Endodermal cell (in vitro differentiated cells): ENCODE measurements around the gene NIM1K. TPM values are rescaled to one million over a fixed set of nuclear protein-coding genes. Genes with fewer than 3 reads are reported as not detected.
A peak's percentile ranks its signal among the peaks of the same experiment; 100 is the strongest.

Experiments
- DNase-seq: peaks from one replicate; pipeline ENCODE4 v3.0.0-alpha.2; 2017
- H3K27ac ChIP-seq: 2 replicates; pipeline ENCODE4 v1.5.1; 2013; ENCODE audit warnings: mild to moderate bottlenecking, low read depth, low read length, moderate library complexity
- H3K27me3 ChIP-seq: 2 replicates; pipeline ENCODE4 v1.6.1; 2013; ENCODE audit warnings: mild to moderate bottlenecking, low read length, moderate library complexity; ENCODE audit not compliant: insufficient read depth, control insufficient read depth, poor library complexity, severe bottlenecking
- H3K36me3 ChIP-seq: 2 replicates; pipeline ENCODE4 v1.7.0; 2013; ENCODE audit warnings: mild to moderate bottlenecking, low read length, moderate library complexity; ENCODE audit not compliant: control insufficient read depth, insufficient read depth
- H3K4me1 ChIP-seq: one replicate; pipeline ENCODE4 v1.7.0; 2013; ENCODE audit warnings: low read length; ENCODE audit not compliant: control insufficient read depth, insufficient read depth
- H3K4me3 ChIP-seq: 2 replicates; pipeline ENCODE4 v1.5.1; 2013; ENCODE audit warnings: mild to moderate bottlenecking, low read length, moderate library complexity
- H3K9ac ChIP-seq: 2 replicates; pipeline ENCODE4 v1.6.1; 2013; ENCODE audit warnings: mild to moderate bottlenecking, low read length, moderate library complexity; ENCODE audit not compliant: poor library complexity, severe bottlenecking; ENCODE audit errors: extremely low read depth
- H3K9me3 ChIP-seq: 2 replicates; pipeline ENCODE4 v1.6.1; 2013; ENCODE audit warnings: mild to moderate bottlenecking, low read length, moderate library complexity; ENCODE audit not compliant: control insufficient read depth
- H3K27ac Mint-ChIP-seq: 2 replicates; pipeline ENCODE4 v1.8.0; 2020; ENCODE audit warnings: mixed read lengths
- H3K27me3 Mint-ChIP-seq: 2 replicates; pipeline ENCODE4 v1.8.0; 2021; ENCODE audit warnings: mild to moderate bottlenecking, mixed read lengths; ENCODE audit not compliant: insufficient read depth
- H3K36me3 Mint-ChIP-seq: 2 replicates; pipeline ENCODE4 v1.8.0; 2020; ENCODE audit warnings: low read depth, mixed read lengths
- H3K4me1 Mint-ChIP-seq: 2 replicates; pipeline ENCODE4 v1.8.0; 2020; ENCODE audit warnings: mixed read lengths
- H3K4me3 Mint-ChIP-seq: 2 replicates; pipeline ENCODE4 v1.8.0; 2020; ENCODE audit warnings: mild to moderate bottlenecking, moderate library complexity, mixed read lengths
- H3K9me3 Mint-ChIP-seq: 2 replicates; pipeline ENCODE4 v1.8.0; 2020; ENCODE audit warnings: mild to moderate bottlenecking, mixed read lengths
- WGBS, 2 experiments: methylation state at CpG; one replicate each; pipeline versions ENCODE4 v1.1.5 to v1.1.7; 2013; ENCODE audit warnings: missing lambda C conversion rate in 2 of 2, mixed read lengths in 1 of 2; ENCODE audit not compliant: insufficient coverage in 1 of 2, insufficient read length in 1 of 2; 5-methylcytosine and 5-hydroxymethylcytosine counted together
- total RNA-seq, 2 donors: library from RNA; stranded (reverse); fragmentation: NEBNext Ultra II Directional in 1 of 2; extraction: Animal tissue kit (Norgen Biotek cat#: 25700) in 1 of 2; gene quantifications; 2 replicates in 1 of 2; 3 replicates in 1 of 2; pipeline ENCODE4 v1.2.1, GENCODE V29; 2021
- TF ChIP-seq, protein P1 (sequence below): fragments of 200-600 bp; sonication (generic); conservative IDR thresholded peaks from 2 replicates; pipeline ENCODE4 v1.5.0; 2021; ENCODE audit warnings: antibody characterized with exemption, mild to moderate bottlenecking

Gene NIM1K
- total RNA-seq, 2 donors from 2014 or later: not detected

DNA sequence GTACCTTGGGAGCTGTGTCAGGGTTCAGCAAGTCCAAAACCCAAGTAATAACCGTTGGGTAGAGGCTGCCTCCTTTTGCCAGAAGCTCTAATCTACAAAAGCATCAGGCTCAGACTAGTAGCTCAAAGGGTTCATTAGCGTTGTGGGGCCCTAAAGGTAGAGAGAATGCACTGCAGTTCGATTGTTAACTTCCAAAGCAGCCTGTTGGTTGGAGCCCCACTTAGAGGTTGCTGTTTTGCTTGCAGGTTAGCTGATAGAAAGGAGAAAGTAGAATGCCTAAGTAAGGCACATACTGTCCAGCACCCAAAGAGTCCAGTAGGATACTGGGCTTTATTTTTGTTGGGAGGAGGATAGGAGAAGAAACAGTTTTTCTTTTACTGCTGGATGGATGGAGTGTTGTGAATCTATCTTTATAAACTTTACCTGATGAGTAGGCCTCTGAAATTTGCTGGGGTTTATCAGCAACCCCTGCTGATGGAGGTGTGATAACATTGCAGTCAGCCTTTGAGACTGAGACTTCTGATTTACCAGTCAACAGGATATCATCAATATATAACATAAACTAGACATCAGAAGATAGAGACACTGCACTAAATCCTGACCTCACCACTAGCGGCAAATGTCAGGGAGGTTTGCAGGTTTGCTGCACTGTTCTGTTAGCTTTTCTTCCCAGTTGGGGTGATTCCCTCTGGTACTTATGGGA lies 36.5 kb upstream of the NIM1K start:
- no peaks in the 10 kb centered on the region for H3K27me3 ChIP-seq
- 76 to 80% methylated on average over 4 of the region's 4 CpGs for WGBS, 2 experiments
- TF ChIP-seq, protein P1, sequence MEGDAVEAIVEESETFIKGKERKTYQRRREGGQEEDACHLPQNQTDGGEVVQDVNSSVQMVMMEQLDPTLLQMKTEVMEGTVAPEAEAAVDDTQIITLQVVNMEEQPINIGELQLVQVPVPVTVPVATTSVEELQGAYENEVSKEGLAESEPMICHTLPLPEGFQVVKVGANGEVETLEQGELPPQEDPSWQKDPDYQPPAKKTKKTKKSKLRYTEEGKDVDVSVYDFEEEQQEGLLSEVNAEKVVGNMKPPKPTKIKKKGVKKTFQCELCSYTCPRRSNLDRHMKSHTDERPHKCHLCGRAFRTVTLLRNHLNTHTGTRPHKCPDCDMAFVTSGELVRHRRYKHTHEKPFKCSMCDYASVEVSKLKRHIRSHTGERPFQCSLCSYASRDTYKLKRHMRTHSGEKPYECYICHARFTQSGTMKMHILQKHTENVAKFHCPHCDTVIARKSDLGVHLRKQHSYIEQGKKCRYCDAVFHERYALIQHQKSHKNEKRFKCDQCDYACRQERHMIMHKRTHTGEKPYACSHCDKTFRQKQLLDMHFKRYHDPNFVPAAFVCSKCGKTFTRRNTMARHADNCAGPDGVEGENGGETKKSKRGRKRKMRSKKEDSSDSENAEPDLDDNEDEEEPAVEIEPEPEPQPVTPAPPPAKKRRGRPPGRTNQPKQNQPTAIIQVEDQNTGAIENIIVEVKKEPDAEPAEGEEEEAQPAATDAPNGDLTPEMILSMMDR: peak; percentile 55
- no peak overlapping the region for H3K27ac ChIP-seq
- no peak overlapping the region for H3K27ac Mint-ChIP-seq
- peaks cover 37% of the 10 kb centered on the region for H3K36me3 ChIP-seq
- H3K9ac ChIP-seq: no peak overlapping the region
- H3K9me3 ChIP-seq: no peaks in the 10 kb centered on the region
- peaks cover 39% of the 10 kb centered on the region for H3K36me3 Mint-ChIP-seq
- H3K4me1 ChIP-seq: peaks cover 2% of the 10 kb centered on the region
- no peak overlapping the region for H3K4me3 Mint-ChIP-seq
- no peaks in the 10 kb centered on the region for H3K9me3 Mint-ChIP-seq
- peaks cover 20% of the 10 kb centered on the region for H3K4me1 Mint-ChIP-seq
- H3K27me3 Mint-ChIP-seq: no peaks in the 10 kb centered on the region
- DNase-seq: peak; percentile 67
- no peak overlapping the region for H3K4me3 ChIP-seq

DNA sequence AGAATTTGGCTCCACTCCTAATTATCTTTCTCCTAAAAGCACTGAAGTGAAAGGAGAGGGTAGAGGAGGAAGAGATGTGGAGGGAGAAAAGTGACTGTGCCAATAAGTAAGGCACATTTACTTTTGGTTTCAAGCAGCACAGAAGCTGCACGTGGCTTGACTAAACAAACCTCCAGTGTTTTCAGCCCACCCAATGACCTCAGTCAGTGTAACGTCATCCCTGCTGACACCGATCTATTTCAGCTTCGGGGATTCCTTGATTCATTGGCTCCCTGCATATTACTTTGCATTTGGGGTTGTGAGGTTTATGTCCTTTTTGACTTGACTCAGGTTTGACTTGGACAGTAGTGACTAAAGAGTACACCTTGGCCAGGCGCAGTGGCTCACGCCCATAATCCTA lies 35.6 kb upstream of the NIM1K start:
- H3K27ac ChIP-seq: no peak overlapping the region
- Mint-ChIP-seq H3K27ac (no peak overlapping the region), H3K4me1 (peaks cover 20% of the 10 kb centered on the region), H3K9me3 (no peaks in the 10 kb centered on the region), H3K27me3 (no peaks in the 10 kb centered on the region), H3K4me3 (no peak overlapping the region), H3K36me3 (peaks cover 46% of the 10 kb centered on the region)
- H3K36me3 ChIP-seq: peaks cover 36% of the 10 kb centered on the region
- DNase-seq: no peak
- H3K4me1 ChIP-seq: peaks cover 2% of the 10 kb centered on the region
- H3K27me3 ChIP-seq: no peaks in the 10 kb centered on the region
- no peak overlapping the region for H3K9ac ChIP-seq
- TF ChIP-seq, protein P1: no peak
- H3K4me3 ChIP-seq: no peak overlapping the region
- WGBS, 2 experiments: 97 to 100% methylated on average over 2 to 6 of the region's 6 CpGs
- H3K9me3 ChIP-seq: no peaks in the 10 kb centered on the region

DNA sequence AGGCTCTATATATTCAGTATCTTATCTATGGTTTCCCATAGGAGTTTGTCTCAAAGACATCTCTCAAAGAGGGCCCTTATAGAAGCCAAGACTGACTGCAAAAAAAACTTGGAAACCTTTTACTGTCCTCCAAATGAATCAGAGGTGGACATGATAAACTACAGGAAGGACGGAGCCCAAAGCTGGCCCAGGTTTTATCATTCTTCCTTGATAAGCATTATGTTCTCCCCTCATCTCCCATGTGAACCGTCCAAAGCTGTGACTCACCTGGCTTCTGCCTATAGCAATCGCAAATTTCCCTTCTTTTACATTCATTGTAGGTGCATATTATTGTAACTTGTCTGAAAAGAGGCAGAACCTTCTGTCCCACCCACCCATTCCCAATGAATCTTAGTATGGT lies 35.0 kb upstream of the NIM1K start:
- no peak for DNase-seq
- Histone ChIP-seq H3K4me1 (peaks cover 2% of the 10 kb centered on the region), H3K9ac (no peak overlapping the region), H3K27ac (no peak overlapping the region), H3K4me3 (no peak overlapping the region), H3K27me3 (no peaks in the 10 kb centered on the region), H3K9me3 (no peaks in the 10 kb centered on the region), H3K36me3 (peaks cover 42% of the 10 kb centered on the region)
- H3K27ac Mint-ChIP-seq: no peak overlapping the region
- H3K4me1 Mint-ChIP-seq: peaks cover 20% of the 10 kb centered on the region
- H3K36me3 Mint-ChIP-seq: peaks cover 51% of the 10 kb centered on the region
- no peaks in the 10 kb centered on the region for H3K9me3 Mint-ChIP-seq
- WGBS, 2 experiments: 96 to 100% methylated on average over 1 to 3 of the region's 3 CpGs
- H3K4me3 Mint-ChIP-seq: no peak overlapping the region
- no peaks in the 10 kb centered on the region for H3K27me3 Mint-ChIP-seq
- TF ChIP-seq, protein P1: no peak
